HepG2 (cell line): Measurements from ENCODE around the gene DNAJC21. TPM values are rescaled to one million over a fixed set of nuclear protein-coding genes. Genes with fewer than 3 reads are reported as not detected.

ENCODE experiments used
- ATAC-seq: fragments of 200-7000 bp; cut with Tn5 transposase; 3 replicates; pipeline ENCODE4 v1.9.1; 2020; ENCODE audit warnings: mild to moderate bottlenecking, moderate library complexity
- BruUV-seq: library from RNA; stranded (reverse); fragments of 400-500 nt; replicated peaks from 2 replicates; lab custom pipeline; 2021; lab: Mats Ljungman, UMichigan
- CTCF ChIA-PET: fragments of 300-600 bp; formaldehyde crosslinking; extraction: SDS; loops from one replicate; lab custom pipeline; 2021; ENCODE audit warnings: low total read pairs, inconsistent platforms, low intra/inter-chr PET ratio; lab: Yijun Ruan, JAX
- POLR2A ChIA-PET: fragments of 350-600 bp; sonication (Branson Sonifier 250); formaldehyde crosslinking; loops from one replicate; lab custom pipeline; 2020; ENCODE audit warnings: antibody characterized with exemption, inconsistent platforms; lab: Yijun Ruan, JAX
- DNase-seq: peaks from one replicate; pipeline ENCODE4 v3.0.0-alpha.2; 2015; ENCODE audit warnings: low spot score
- FAIRE-seq: peaks from 3 replicates; lab custom pipeline; 2011; peaks lifted over from hg19 to GRCh38; lab: Jason Lieb, UNC
- H2AFZ ChIP-seq: one replicate; pipeline ENCODE4 v1.6.1; 2011; ENCODE audit warnings: low read length, inconsistent platforms
- H3K27ac ChIP-seq: fragments of 300-600 bp; 3 replicates; pipeline ENCODE4 v1.8.0; 2011; ENCODE audit warnings: mixed run types, mild to moderate bottlenecking, mixed read lengths, low read length, inconsistent platforms; ENCODE audit not compliant: insufficient read depth; ENCODE audit errors: extremely low read length
- H3K27me3 ChIP-seq, 2 experiments: fragments of 200-600 bp in 1 of 2; 2 replicates in 1 of 2; 3 replicates in 1 of 2; pipeline versions ENCODE4 v1.6.0 to v1.8.0; 2011; ENCODE audit warnings: low read length in 2 of 2, mild to moderate bottlenecking in 2 of 2, moderate library complexity in 2 of 2, inconsistent platforms in 1 of 2; ENCODE audit not compliant: insufficient read depth in 2 of 2, control insufficient read depth in 1 of 2
- H3K36me3 ChIP-seq, 2 experiments: fragments of 200-600 bp in 1 of 2; replicated peaks in 1 of 2; 2 replicates in 1 of 2; 3 replicates in 1 of 2; pipeline versions ENCODE4 v1.5.1 to v1.8.0; 2011; ENCODE audit warnings: low read length in 2 of 2, inconsistent platforms in 1 of 2; ENCODE audit not compliant: insufficient read depth in 2 of 2, control insufficient read depth in 1 of 2
- H3K4me1 ChIP-seq: 2 replicates; pipeline ENCODE4 v1.5.1; 2012; ENCODE audit warnings: low read length, inconsistent platforms; ENCODE audit not compliant: insufficient read depth
- H3K4me2 ChIP-seq: 2 replicates; pipeline ENCODE4 v1.6.0; 2011; ENCODE audit warnings: low read depth, low read length, inconsistent platforms
- H3K4me3 ChIP-seq, 3 experiments: fragments of 200-600 bp in 1 of 3; sonication (generic), shearing (Covaris generic) in 1 of 3; replicated peaks in 1 of 3; 2 replicates each; pipeline ENCODE4 v1.5.1; 2011 to 2016; ENCODE audit warnings: low read length in 3 of 3, inconsistent platforms in 2 of 3, low read depth in 2 of 3, mild to moderate bottlenecking in 2 of 3, control low read depth in 1 of 3, mixed read lengths in 1 of 3; ENCODE audit not compliant: insufficient read depth in 1 of 3
- H3K79me2 ChIP-seq: one replicate; pipeline ENCODE4 v1.6.1; 2011; ENCODE audit warnings: low read length, inconsistent platforms; ENCODE audit not compliant: insufficient read depth
- H3K9ac ChIP-seq: 2 replicates; pipeline ENCODE4 v1.6.0; 2011; ENCODE audit warnings: mild to moderate bottlenecking, low read depth, low read length, inconsistent platforms; ENCODE audit not compliant: insufficient read depth
- H3K9me3 ChIP-seq: 2 replicates; pipeline ENCODE4 v1.5.1; 2012; ENCODE audit warnings: mild to moderate bottlenecking, low read length
- H4K20me1 ChIP-seq: 2 replicates; pipeline ENCODE4 v1.6.0; 2011; ENCODE audit warnings: inconsistent platforms, mild to moderate bottlenecking, low read length, moderate library complexity; ENCODE audit not compliant: insufficient read depth
- DNMT1 ChIP-seq: sonication (generic); formaldehyde crosslinking; IDR thresholded peaks from 2 replicates; pipeline ENCODE4 v1.5.1; 2020; ENCODE audit warnings: mild to moderate bottlenecking, missing genetic modification reagents
- ISX ChIP-seq: sonication (generic); formaldehyde crosslinking; conservative IDR thresholded peaks from 2 replicates; pipeline ENCODE4 v1.5.0; 2020; ENCODE audit warnings: missing genetic modification reagents
- NCOA1 ChIP-seq: sonication (generic); formaldehyde crosslinking; IDR thresholded peaks from 2 replicates; pipeline ENCODE4 v1.9.0; 2021; ENCODE audit warnings: missing genetic modification reagents
- RFX5 ChIP-seq: IDR thresholded peaks from 2 replicates; pipeline ENCODE4 v1.6.1; 2011; ENCODE audit warnings: low read depth, low read length, improper control_type of control experiment
- TCF12 ChIP-seq, 2 experiments: fragments of 450-650 bp in 1 of 2; sonication (generic) in 1 of 2; formaldehyde crosslinking in 1 of 2; IDR thresholded peaks; 2 replicates each; pipeline versions ENCODE4 v1.6.1 to v1.8.0; 2017 to 2022; ENCODE audit warnings: antibody characterized with exemption in 1 of 2, mild to moderate bottlenecking in 1 of 2, missing genetic modification reagents in 1 of 2, moderate library complexity in 1 of 2
- YY1 ChIP-seq: IDR thresholded peaks from 2 replicates; pipeline ENCODE4 v1.6.1; 2011; ENCODE audit warnings: low read length, low read depth, moderate library complexity, mild to moderate bottlenecking; ENCODE audit not compliant: insufficient read depth, insufficient replicate concordance
- ZMYM3 ChIP-seq: sonication (generic); formaldehyde crosslinking; IDR thresholded peaks from 2 replicates; pipeline ENCODE4 v1.5.1; 2020; ENCODE audit warnings: mild to moderate bottlenecking, missing genetic modification reagents
- ZNF460 ChIP-seq: sonication (generic); formaldehyde crosslinking; IDR thresholded peaks from 2 replicates; pipeline ENCODE4 v1.5.1; 2020; ENCODE audit warnings: missing genetic modification reagents, mild to moderate bottlenecking, borderline replicate concordance
- ZSCAN31 ChIP-seq: sonication (generic); formaldehyde crosslinking; IDR thresholded peaks from 2 replicates; pipeline ENCODE4 v1.5.0; 2020; ENCODE audit warnings: low read depth, mild to moderate bottlenecking, missing genetic modification reagents
- WGBS: methylation state at CpG from one replicate; pipeline ENCODE4 v1.1.6; 2017; ENCODE audit warnings: low lambda C conversion rate; 5-methylcytosine and 5-hydroxymethylcytosine counted together
- in situ Hi-C: cut with HindIII; loops from 2 replicates; pipeline ENCODE4 v1.10.0; 2017; ENCODE audit warnings: low pct_unique_long_range_greater_than_20kb; ENCODE audit not compliant: extremely low pct_ligation_motif_present
- intact Hi-C: fragments of 100-400 bp; cut with micrococcal nuclease; formaldehyde crosslinking; loops from one replicate; pipeline ENCODE4 v1.10.0; 2022; ENCODE audit not compliant: unreplicated experiment
- polyA plus RNA-seq, 8 experiments: library from polyadenylated mRNA; depleted of rRNA in 3 of 8; stranded (reverse) in 7 of 8; unstranded in 1 of 8; fragments of >200 nt; fragmentation: Illumina TruSeq in 4 of 8; extraction: Trizol in 4 of 8; gene quantifications; 2 replicates each; pipeline versions ENCODE4 v1.2.1 to v1.2.3, GENCODE V29; 2011 to 2016; ENCODE audit warnings: low read depth in 4 of 8, missing spikeins in 1 of 8, mixed read lengths in 1 of 8; ENCODE audit not compliant: insufficient read depth in 1 of 8
- total RNA-seq, 5 experiments: library from RNA; depleted of rRNA; stranded (reverse); fragments of >200 nt; fragmentation: Illumina TruSeq; extraction: Trizol; gene quantifications; 2 replicates each; pipeline ENCODE4 v1.2.3, GENCODE V29; 2016; ENCODE audit warnings: low read depth in 1 of 5
- TF ChIP-seq, protein P1 (sequence below): sonication (generic); formaldehyde crosslinking; IDR thresholded peaks from 2 replicates; pipeline ENCODE4 v1.8.1; 2023; ENCODE audit warnings: missing genetic modification reagents, inconsistent platforms, borderline replicate concordance
- TF ChIP-seq, protein P2 (sequence below): sonication (generic); formaldehyde crosslinking; IDR thresholded peaks from 2 replicates; pipeline ENCODE4 v1.4.0; 2020; ENCODE audit warnings: missing genetic modification reagents

DNAJC21 gene
- total and polyA plus RNA-seq, 2 of the 13 experiments (the other 11 are each of a cell fraction or from before 2014, with no cell fraction given) = 10.9 to 41.6 TPM

DNA sequence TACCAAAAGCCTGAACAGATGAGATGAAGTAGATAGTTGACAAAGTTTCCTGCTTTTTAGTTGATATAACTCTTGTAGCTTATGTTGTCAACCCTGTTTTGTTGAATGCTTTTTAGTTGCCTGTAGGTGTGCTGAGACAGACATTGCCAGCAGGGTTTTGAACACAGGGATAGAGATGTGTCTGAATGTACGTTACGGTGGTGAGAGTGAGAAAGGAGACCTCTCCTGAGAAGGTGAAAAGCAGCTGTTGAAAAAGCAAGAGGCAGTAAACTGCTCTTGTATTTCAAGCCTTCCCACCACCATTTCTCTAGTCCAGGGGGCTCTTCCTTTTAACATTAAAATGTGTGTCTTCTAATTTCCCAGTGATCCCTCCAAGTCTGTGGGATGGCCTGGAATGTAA lies 14.7 kb downstream of the DNAJC21 start (continued):
- TF ChIP-seq ISX = no peak
- TF ChIP-seq TCF12 (IDR thresholded peaks at IDR 0.05) = no peak
- TF ChIP-seq TCF12 (CRISPR knock-in tag; IDR thresholded peaks at IDR 0.05) = no peak
- no peak for TF ChIP-seq NCOA1
- no peak for TF ChIP-seq YY1
- TF ChIP-seq ZSCAN31 (CRISPR knock-in tag) = no peak
- no peak for TF ChIP-seq ZMYM3 (CRISPR knock-in tag)

DNA sequence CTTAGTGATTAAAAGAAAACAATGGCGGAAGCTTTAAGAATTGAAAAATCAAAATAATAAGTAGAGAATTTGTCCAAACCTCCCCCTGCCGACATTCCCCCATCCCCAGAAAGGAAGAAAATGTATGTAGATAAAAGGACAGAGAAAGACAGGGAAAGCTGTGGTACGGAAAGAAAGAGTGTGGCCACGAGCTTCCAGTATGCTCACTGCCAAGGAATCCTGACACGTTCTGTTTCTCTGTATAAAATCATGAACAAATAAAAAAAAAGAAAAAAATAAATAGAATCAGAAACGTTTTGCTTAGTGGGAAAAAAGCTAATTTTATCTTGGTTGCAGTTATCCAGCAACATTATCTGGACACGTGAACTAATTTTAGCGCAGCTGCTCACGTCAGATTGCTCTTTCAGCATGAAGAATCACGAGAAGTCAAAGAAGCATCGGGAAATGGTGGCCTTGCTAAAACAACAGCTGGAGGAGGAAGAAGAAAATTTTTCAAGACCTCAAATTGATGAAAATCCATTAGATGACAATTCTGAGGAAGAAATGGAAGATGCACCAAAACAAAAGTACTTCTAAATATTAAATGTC lies 15.2 kb downstream of the DNAJC21 start:
- Histone ChIP-seq H3K27me3 (no peaks in the 10 kb centered on the region), H3K4me1 (no peaks in the 10 kb centered on the region), H4K20me1 (no peaks in the 10 kb centered on the region), H3K4me3 (no peak overlapping the region), H3K9ac (no peak overlapping the region), H3K36me3 (peaks cover 13 to 50% of the 10 kb centered on the region in 2 experiments; a peak in 4 of 5 replicates), H3K79me2 (no peaks in the 10 kb centered on the region), H3K4me2 (no peak overlapping the region), H2AFZ (no peak overlapping the region), H3K27ac (no peak overlapping the region), H3K9me3 (no peaks in the 10 kb centered on the region)
- BruUV-seq = TSS peak; percentile 6
- CTCF ChIA-PET = no interaction called here
- WGBS = 90% methylated on average over 11 of the region's 11 CpGs
- intact Hi-C loops = no loop called here
- POLR2A ChIA-PET = no interaction called here
- ATAC-seq = no peak
- in situ Hi-C loops = no loop called here
- no peak for FAIRE-seq
- TF ChIP-seq ZNF460 (CRISPR knock-in tag) (no peak), RFX5 (no peak), DNMT1 (CRISPR knock-in tag) (no peak)
- TF ChIP-seq, protein P1, sequence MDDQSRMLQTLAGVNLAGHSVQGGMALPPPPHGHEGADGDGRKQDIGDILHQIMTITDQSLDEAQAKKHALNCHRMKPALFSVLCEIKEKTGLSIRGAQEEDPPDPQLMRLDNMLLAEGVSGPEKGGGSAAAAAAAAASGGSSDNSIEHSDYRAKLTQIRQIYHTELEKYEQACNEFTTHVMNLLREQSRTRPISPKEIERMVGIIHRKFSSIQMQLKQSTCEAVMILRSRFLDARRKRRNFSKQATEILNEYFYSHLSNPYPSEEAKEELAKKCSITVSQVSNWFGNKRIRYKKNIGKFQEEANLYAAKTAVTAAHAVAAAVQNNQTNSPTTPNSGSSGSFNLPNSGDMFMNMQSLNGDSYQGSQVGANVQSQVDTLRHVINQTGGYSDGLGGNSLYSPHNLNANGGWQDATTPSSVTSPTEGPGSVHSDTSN (CRISPR knock-in tag) = no peak
- TF ChIP-seq, protein P2, sequence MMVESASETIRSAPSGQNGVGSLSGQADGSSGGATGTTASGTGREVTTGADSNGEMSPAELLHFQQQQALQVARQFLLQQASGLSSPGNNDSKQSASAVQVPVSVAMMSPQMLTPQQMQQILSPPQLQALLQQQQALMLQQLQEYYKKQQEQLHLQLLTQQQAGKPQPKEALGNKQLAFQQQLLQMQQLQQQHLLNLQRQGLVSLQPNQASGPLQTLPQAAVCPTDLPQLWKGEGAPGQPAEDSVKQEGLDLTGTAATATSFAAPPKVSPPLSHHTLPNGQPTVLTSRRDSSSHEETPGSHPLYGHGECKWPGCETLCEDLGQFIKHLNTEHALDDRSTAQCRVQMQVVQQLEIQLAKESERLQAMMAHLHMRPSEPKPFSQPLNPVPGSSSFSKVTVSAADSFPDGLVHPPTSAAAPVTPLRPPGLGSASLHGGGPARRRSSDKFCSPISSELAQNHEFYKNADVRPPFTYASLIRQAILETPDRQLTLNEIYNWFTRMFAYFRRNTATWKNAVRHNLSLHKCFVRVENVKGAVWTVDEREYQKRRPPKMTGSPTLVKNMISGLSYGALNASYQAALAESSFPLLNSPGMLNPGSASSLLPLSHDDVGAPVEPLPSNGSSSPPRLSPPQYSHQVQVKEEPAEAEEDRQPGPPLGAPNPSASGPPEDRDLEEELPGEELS = no peak
- no peak for DNase-seq
